ENCODE measurements around the gene SERTAD4.
"Not testable (repeated sequence)": the region's sequence is repeated elsewhere in the genome, so short reads cannot be mapped to it uniquely, and the experiment has no call there.

SERTAD4 gene

GRCh38 chr1:210232511-210233215, at the start of gene SERTAD4:
Gene SERTAD4 (plus strand): TSS chr1:210232796. CDS start chr1:210237961, 5,165 bp downstream.
- no peak for DNase-seq (ENCODE audit: low read depth)
- TF ChIP-seq CTCF (IDR thresholded peaks at IDR 0.05; ENCODE audit: low read depth, low read length, missing control alignments) = no peak
- H3K4me3 ChIP-seq (ENCODE audit: low read depth, low read length) = no peak within 1 kb of the TSS

- no peak overlapping the region for H3K4me3 ChIP-seq (ENCODE audit: low read depth, low read length)
- no peak for DNase-seq (ENCODE audit: low read depth)
- TF ChIP-seq CTCF (IDR thresholded peaks at IDR 0.05; ENCODE audit: low read depth, low read length, missing control alignments) = no peak
Measured at GRCh38 chr1:210185063-210185462, 47.5 kb upstream of the SERTAD4 start.

GRCh38 chr1:210187849-210188606, 44.6 kb upstream of the SERTAD4 start:
- H3K4me3 ChIP-seq (ENCODE audit: low read depth, low read length); DNase-seq (ENCODE audit: low read depth): not testable (repeated sequence)

GRCh38 chr1:210189426-210189825, 43.2 kb upstream of the SERTAD4 start:
- DNase-seq (ENCODE audit: low read depth) = no peak
- TF ChIP-seq CTCF (IDR thresholded peaks at IDR 0.05; ENCODE audit: low read depth, low read length, missing control alignments) = no peak
- no peak overlapping the region for H3K4me3 ChIP-seq (ENCODE audit: low read depth, low read length)

GRCh38 chr1:210195635-210196160, 36.9 kb upstream of the SERTAD4 start:
- H3K4me3 ChIP-seq (ENCODE audit: low read depth, low read length) = no peak overlapping the region
- no peak for TF ChIP-seq CTCF (IDR thresholded peaks at IDR 0.05; ENCODE audit: low read depth, low read length, missing control alignments)
- DNase-seq (ENCODE audit: low read depth) = no peak

GRCh38 chr1:210196266-210196665, 36.3 kb upstream of the SERTAD4 start:
- not testable (repeated sequence) for DNase-seq (ENCODE audit: low read depth); H3K4me3 ChIP-seq (ENCODE audit: low read depth, low read length)

GRCh38 chr1:210198840-210199239, 33.8 kb upstream of the SERTAD4 start:
- H3K4me3 ChIP-seq (ENCODE audit: low read depth, low read length) = no peak overlapping the region
- DNase-seq (ENCODE audit: low read depth) = no peak
- TF ChIP-seq CTCF (IDR thresholded peaks at IDR 0.05; ENCODE audit: low read depth, low read length, missing control alignments) = no peak
